Measurements from ENCODE around the gene CACNA1C. TPM values are rescaled to one million over a fixed set of nuclear protein-coding genes. Genes with fewer than 3 reads are reported as not detected.

Gene CACNA1C
- total RNA-seq, 2 donors from 2014 or later: 0.86 to 6.3 TPM

DNA sequence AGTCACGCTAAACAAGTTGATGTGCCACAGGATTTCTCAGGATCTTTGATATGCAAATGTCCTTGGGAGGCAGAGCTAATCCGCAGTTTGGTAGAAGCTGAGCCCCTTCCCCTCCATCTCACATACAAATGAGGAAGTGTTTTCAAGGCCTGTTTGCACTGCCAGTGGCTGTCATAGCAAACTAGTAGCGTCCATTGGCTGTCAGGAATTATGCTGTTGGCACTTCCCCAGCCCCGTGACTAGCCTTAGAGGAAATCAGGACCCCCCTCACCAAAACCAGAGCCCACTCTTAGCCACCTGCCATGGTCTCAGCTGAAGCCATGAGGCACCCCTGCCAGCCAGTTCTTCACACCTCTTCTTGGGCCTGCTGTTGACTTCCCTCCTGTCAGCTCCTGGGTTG, 253.9 kb downstream of the CACNA1C start:
- peaks cover 6% of the 10 kb centered on the region for H3K9me3 Mint-ChIP-seq
- Histone ChIP-seq H3K9ac (ENCODE audit: extremely low read depth, low read length, poor library complexity, severe bottlenecking) (no peak overlapping the region), H3K27me3 (ENCODE audit: control insufficient read depth, insufficient read depth, low read length, poor library complexity, severe bottlenecking) (no peaks in the 10 kb centered on the region), H3K36me3 (ENCODE audit: control insufficient read depth, insufficient read depth, low read length) (no peaks in the 10 kb centered on the region), H3K4me1 (ENCODE audit: control insufficient read depth, insufficient read depth, low read length) (no peaks in the 10 kb centered on the region), H3K9me3 (ENCODE audit: control insufficient read depth, low read length) (peaks cover 5% of the 10 kb centered on the region), H3K4me3 (ENCODE audit: low read length) (no peak overlapping the region), H3K27ac (ENCODE audit: low read depth, low read length) (no peak overlapping the region)
- WGBS, 2 experiments (ENCODE audit: insufficient coverage in 1 of 2, insufficient read length in 1 of 2): 34 to 46% methylated on average over 3 to 4 of the region's 4 CpGs
- H3K4me3 Mint-ChIP-seq: no peak overlapping the region
- DNase-seq: peak; percentile 84
- H3K36me3 Mint-ChIP-seq (ENCODE audit: low read depth): no peaks in the 10 kb centered on the region
- no peaks in the 10 kb centered on the region for H3K27me3 Mint-ChIP-seq (ENCODE audit: insufficient read depth)
- peaks cover 32% of the 10 kb centered on the region for H3K4me1 Mint-ChIP-seq
- H3K27ac Mint-ChIP-seq: peak overlapping the region; percentile 36
- TF ChIP-seq, protein P1, sequence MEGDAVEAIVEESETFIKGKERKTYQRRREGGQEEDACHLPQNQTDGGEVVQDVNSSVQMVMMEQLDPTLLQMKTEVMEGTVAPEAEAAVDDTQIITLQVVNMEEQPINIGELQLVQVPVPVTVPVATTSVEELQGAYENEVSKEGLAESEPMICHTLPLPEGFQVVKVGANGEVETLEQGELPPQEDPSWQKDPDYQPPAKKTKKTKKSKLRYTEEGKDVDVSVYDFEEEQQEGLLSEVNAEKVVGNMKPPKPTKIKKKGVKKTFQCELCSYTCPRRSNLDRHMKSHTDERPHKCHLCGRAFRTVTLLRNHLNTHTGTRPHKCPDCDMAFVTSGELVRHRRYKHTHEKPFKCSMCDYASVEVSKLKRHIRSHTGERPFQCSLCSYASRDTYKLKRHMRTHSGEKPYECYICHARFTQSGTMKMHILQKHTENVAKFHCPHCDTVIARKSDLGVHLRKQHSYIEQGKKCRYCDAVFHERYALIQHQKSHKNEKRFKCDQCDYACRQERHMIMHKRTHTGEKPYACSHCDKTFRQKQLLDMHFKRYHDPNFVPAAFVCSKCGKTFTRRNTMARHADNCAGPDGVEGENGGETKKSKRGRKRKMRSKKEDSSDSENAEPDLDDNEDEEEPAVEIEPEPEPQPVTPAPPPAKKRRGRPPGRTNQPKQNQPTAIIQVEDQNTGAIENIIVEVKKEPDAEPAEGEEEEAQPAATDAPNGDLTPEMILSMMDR (conservative IDR thresholded peaks at IDR 0.05): no peak

DNA sequence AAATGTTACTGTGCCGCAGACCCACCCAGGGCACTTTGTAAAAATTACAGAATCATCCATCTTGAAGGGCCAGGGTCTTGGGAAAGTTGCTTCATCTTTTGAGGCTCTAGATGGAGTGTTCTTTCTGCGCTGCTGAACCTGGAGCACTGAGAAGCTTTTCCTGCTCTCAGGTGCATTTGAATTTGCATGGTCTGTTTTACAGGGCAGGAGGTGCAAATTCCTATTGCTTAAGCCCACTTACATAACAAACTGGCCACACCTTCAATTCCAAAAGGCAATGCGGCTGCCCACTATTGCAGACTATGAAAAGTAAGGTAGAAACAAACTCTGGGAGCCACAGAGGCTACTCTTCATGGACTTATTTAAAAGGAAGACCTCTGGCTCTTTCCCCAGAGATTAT, 254.8 kb downstream of the CACNA1C start:
- H3K27ac Mint-ChIP-seq: no peak overlapping the region
- Histone ChIP-seq H3K4me1 (ENCODE audit: control insufficient read depth, insufficient read depth, low read length) (no peaks in the 10 kb centered on the region), H3K27me3 (ENCODE audit: control insufficient read depth, insufficient read depth, low read length, poor library complexity, severe bottlenecking) (no peaks in the 10 kb centered on the region), H3K9ac (ENCODE audit: extremely low read depth, low read length, poor library complexity, severe bottlenecking) (no peak overlapping the region), H3K27ac (ENCODE audit: low read depth, low read length) (no peak overlapping the region), H3K4me3 (ENCODE audit: low read length) (no peak overlapping the region), H3K9me3 (ENCODE audit: control insufficient read depth, low read length) (peaks cover 5% of the 10 kb centered on the region), H3K36me3 (ENCODE audit: control insufficient read depth, insufficient read depth, low read length) (no peaks in the 10 kb centered on the region)
- WGBS, 2 experiments (ENCODE audit: insufficient coverage in 1 of 2, insufficient read length in 1 of 2): 75 to 100% methylated on average over 1 to 3 of the region's 3 CpGs
- TF ChIP-seq, protein P1 (conservative IDR thresholded peaks at IDR 0.05): no peak
- DNase-seq: peak; percentile 74
- H3K36me3 Mint-ChIP-seq (ENCODE audit: low read depth): no peaks in the 10 kb centered on the region
- peaks cover 32% of the 10 kb centered on the region for H3K4me1 Mint-ChIP-seq
- H3K9me3 Mint-ChIP-seq: peaks cover 6% of the 10 kb centered on the region
- H3K4me3 Mint-ChIP-seq: no peak overlapping the region
- H3K27me3 Mint-ChIP-seq (ENCODE audit: insufficient read depth): no peaks in the 10 kb centered on the region

DNA sequence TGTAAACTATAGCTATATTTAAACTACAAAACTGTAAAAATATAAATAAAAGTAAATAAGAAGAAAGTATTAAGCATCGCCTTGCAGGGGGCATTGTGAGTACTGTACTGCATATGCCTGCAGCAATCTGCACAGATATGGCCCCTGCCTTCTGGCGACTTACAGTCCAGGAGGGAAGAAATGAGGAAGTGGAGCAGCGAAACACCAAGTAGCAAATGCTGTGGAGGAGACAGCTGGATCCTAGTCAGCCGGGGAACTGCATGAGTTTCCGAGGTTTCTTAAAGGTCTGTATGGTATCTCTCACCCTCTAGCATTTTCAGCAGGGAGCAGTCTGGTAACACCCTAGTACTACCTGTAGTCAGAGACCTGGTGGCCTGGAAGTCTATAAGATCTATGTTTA, 256.9 kb downstream of the CACNA1C start:
- WGBS, 2 experiments (ENCODE audit: insufficient coverage in 1 of 2, insufficient read length in 1 of 2): 90 to 93% methylated on average over 2 to 5 of the region's 5 CpGs
- H3K4me1 ChIP-seq (ENCODE audit: control insufficient read depth, insufficient read depth, low read length): no peaks in the 10 kb centered on the region
- Mint-ChIP-seq H3K27me3 (ENCODE audit: insufficient read depth) (no peaks in the 10 kb centered on the region), H3K4me1 (peaks cover 36% of the 10 kb centered on the region), H3K4me3 (no peak overlapping the region), H3K27ac (no peak overlapping the region), H3K36me3 (ENCODE audit: low read depth) (no peaks in the 10 kb centered on the region), H3K9me3 (peaks cover 6% of the 10 kb centered on the region)
- H3K4me3 ChIP-seq (ENCODE audit: low read length): no peak overlapping the region
- no peaks in the 10 kb centered on the region for H3K27me3 ChIP-seq (ENCODE audit: control insufficient read depth, insufficient read depth, low read length, poor library complexity, severe bottlenecking)
- TF ChIP-seq, protein P1 (conservative IDR thresholded peaks at IDR 0.05): no peak
- no peak overlapping the region for H3K9ac ChIP-seq (ENCODE audit: extremely low read depth, low read length, poor library complexity, severe bottlenecking)
- H3K27ac ChIP-seq (ENCODE audit: low read depth, low read length): no peak overlapping the region
- no peaks in the 10 kb centered on the region for H3K36me3 ChIP-seq (ENCODE audit: control insufficient read depth, insufficient read depth, low read length)
- DNase-seq: no peak
- peaks cover 5% of the 10 kb centered on the region for H3K9me3 ChIP-seq (ENCODE audit: control insufficient read depth, low read length)

All from endodermal cell (in vitro differentiated cells).